GM18861 (cell line): ENCODE data around the gene MTHFSD.

Source experiments
- ATAC-seq: cut with Tn5 transposase; IDR thresholded peaks from one replicate; pipeline ENCODE4 v1.9.1; 2021; ENCODE audit not compliant: unreplicated experiment

MTHFSD gene

DNA sequence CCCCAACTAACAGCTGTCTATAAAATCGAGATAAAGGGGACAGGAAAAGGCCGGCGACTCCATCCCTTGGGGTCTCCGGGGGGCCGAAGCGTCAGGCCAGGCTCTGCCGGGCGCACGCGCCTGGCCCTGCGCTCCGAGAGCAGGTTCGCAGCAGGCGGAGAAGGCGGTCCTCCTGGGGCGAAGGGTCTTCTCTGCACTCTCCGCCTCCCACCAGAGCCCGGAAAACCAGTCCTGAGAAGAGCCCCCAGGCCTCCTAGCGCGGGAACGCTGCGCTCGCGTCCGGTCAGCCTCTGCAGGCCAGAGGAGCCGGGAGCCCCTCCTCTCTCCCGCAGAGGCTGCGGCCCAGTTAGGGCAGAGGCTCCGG, 39.6 kb downstream of the MTHFSD start:
- ATAC-seq = no peak

- ATAC-seq = no peak
Observed at GRCh38 chr16:86514481-86515376, 40.3 kb downstream of the MTHFSD start.

DNA sequence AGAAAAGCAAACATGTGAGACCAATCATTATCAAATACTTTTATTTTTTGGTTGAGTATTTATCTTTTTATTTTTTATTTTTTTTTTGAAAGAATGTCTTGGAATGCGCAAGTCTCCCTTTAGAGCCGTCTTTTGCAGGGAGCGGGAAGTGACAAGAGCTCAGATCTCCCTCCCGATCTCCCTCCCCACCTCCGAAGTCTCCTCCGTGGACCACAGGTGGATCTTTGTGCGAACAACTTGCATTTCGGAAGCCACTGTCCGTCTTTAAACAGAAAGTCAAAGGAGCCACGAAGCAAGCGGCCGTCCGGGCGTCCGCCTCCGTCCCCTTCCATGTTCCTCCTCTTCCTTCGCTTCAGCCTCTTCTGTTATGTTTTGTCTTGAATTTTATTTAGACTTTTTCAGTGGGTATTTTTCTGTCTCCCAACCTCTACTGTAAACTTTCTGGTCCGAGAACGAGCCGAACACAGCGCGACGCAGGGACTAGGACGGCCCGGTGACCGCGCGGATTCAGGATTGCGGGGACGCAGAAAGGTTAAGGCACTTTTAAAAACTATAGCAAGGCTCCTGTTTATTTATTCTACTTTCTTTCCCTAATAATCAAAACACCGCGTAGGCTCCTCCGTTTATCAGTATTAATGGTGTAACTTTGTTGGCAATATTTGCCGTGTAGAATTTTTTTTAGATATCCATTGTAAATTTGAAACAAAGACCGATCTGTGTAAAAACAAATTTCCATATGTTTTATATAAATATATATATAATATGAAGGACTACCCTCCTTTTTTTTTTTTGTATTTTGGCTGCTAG, 41.4 kb downstream of the MTHFSD start:
- no peak for ATAC-seq

DNA sequence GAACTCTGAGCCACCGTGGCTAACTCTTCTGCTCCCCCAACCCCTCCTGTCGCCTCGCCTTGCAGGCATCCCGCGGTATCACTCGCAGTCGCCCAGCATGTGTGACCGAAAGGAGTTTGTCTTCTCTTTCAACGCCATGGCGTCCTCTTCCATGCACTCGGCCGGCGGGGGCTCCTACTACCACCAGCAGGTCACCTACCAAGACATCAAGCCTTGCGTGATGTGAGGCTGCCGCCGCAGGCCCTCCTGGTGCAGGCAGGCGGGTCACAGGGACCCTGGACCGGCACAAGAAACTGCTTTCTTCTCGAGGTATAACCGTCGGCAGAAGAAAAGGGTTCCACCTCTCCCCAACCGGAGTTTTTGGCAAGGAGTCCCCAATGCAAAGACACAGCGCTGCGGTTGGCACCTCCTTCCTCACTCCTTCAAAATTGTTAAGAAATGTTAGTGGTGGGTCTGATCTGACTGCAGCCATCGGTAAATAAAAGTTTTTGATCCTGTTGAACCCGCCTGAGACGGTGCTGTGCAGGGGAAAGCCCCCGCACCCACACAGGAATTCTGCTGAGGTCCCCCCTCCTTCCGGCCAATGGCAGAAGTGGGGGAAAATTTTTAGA, 42.1 kb downstream of the MTHFSD start:
- no peak for ATAC-seq

DNA sequence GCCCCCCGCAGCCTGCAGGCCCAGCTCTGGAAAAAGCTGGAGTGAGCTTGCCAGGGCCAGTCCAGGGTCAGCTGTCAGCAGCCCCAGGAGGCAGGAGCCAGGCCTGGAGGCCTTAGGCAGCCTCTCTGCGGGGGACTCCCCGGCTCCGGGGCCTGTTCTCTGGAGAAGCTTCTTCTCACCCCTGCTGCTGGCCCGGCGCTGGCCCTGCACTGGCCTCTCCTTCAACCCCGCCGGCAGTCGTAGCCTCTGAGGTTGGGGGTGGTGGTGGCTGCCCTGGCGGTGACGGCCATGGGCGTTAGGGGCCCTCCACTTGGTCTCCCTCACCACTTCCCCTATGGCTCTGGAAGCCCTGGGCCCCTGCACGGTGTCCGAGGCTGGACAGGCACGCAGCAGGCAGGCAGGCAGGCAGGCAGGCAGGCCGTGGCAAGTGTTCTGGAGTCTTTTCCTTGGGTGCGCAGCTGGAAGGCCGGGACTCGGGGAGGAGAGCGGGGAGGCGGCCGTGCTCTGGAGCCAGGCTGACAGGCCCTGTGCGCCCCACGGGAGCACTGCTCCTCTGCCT, 42.7 kb downstream of the MTHFSD start:
- ATAC-seq = no peak

DNA sequence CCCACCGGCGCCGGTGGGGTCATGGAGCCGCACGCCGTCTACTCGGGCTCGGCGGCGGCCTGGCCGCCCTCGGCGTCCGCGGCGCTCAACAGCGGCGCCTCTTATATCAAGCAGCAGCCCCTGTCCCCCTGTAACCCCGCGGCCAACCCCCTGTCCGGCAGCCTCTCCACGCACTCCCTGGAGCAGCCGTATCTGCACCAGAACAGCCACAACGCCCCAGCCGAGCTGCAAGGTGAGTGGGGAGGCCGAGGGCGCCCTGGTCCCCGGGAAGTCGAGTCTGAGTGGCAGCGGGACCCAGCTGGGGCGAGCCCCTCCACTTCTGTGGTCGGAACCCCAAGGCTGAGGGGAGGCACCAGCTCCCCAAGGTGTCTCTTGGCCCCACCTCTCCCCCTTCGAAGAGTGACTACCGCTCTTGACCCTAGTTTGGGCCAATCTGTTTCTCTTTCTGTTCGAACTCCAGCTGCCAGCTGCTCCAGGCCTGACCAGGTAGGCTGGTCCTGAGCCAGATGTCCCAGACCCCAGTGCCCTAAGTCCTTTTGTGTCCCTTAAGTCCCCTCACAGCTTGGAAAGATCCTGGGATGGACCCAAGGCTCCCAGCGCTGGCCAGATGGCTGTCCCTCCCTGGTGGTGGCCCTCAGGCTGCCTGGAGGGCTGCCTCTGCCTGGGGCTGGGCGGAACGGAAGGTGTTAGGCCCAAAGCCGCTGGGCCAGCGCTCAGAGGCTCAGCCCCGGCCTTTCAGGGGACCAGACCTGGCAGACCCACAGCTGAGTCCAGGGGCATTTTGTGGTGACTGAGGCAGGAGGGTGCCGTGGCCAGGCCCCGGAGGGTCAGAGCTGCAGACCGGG, 43.5 kb downstream of the MTHFSD start:
- no peak for ATAC-seq

- ATAC-seq = no peak
Observed at GRCh38 chr16:86510465-86511261, 44.4 kb downstream of the MTHFSD start, which contains the start of gene FOXF1. TSS of gene FOXF1 (plus strand) at chr16:86510527. CDS start at chr16:86510570, 43 bp downstream.

DNA sequence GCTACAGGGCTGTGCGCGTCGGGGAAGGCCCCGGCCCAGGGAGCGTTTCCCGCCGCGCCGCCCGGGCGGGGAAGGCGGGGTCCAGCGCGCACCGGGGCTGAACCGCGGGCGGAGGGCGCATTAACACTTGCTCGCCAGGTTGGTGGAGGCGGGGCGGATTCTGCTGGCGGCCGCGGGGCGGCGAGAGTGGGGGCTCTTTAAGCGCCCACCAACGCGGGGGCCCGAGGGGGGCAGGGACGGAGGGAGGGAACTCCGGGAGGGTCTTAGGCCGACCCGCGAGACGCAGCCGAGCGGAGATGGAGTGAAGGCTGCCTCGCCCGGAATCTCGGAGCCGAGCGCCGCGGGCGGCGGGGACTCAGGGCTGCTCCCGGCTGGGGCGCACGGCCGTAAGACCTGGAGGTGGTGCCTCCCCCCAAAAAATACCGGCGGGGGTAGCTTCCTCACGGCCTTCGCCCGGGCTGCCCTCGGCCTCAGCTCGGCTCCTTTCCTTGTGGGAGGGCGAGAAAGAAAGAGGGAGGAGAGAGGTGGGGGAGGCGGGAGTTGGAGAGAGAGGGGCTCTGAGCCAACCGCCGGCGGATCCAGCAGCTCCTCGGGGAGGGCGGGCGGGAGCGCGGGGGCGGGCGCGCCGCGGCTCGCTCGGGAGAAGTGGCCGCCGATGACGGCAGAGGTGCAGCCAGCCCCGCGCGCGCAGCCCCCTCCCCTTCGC, 45.1 kb downstream of the MTHFSD start:
- no peak for ATAC-seq

GRCh38 chr16:86508947-86509758, 45.9 kb downstream of the MTHFSD start:
- no peak for ATAC-seq

DNA sequence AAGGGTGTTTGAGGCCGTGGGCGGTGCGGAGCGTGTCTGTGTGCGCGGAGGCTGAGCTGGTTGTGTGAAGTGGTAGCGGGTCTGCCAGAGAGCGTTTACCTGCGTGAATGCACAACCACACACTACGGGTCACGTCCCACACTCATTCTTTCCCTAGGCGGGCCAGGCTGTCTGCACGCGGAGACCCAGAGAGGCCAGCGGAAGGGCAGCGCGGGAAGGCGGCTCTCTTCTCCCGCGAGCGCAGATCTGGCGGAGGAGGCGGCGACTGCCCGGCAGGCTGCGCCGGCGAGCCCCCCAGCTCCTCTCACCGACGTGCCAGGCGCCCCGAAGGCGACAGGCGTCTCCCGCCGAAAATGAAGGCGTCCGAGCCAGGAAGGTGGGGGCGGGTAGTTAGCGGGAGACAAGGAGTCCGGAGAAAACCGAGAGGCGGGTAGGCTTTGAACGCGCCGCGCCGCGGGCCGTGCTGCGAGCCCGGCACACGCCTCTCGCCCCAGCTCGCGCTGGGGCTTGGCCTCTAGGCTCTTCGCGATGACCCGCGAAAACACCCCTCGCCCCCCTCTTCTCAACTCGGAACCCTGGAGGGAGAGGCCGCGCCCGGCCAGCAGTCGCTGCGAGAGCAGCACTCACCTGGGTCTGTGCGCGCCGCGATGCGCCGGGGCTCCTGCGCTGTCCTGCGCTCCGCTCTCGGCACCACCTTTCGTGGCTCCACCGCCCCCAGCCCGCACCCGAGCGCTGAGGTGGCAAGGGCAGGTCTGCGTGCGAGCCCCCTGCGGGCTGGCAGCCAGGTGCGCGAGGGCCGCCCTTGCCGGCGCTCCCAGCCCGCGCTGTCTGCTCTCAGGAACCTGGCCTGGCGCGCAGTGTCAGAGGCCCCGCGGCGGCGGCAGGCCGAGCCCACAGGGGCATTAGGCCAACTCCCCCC, 46.7 kb downstream of the MTHFSD start:
- ATAC-seq = no peak

DNA sequence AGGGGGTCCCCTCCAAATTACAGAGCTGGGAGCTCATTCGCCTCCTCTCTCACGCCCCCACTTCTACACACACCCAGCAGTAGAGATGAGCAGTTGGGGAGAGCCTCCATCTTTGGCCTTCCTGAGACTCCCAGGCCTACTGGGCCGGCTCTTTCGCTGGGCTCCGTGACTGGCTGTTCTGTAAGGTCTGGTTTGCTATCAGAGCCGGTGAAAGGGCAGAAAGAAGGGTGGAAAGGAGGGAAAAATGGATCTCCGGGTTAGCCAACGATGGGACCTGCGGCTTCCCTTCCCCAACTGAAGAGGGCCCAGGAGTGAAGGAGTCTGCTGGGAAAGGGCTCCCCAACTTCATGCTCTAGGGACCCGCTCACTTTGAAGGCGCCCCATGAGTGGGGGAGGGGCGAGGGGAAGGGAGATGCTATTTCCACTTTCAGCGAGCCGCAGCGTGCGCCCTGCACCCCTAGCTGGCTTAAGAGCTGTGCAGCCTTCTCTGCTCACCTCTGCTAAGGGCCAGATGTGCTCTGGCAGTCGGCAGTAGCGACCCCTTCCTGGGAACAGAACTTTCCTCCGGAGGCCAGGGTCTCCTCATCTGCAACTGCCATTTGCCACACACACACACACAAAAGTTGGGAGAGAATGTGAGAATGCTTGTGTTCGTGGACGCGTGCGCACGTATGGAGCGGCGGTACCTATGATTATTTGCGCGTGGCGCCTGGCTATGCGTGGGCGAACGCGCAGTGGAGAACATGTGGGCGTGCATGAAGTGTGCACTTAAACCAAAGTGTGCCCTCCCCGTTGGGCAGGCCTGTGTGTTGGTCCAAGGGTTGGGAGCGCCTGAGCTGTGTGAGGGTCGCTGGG, 47.6 kb downstream of the MTHFSD start:
- no peak for ATAC-seq

DNA sequence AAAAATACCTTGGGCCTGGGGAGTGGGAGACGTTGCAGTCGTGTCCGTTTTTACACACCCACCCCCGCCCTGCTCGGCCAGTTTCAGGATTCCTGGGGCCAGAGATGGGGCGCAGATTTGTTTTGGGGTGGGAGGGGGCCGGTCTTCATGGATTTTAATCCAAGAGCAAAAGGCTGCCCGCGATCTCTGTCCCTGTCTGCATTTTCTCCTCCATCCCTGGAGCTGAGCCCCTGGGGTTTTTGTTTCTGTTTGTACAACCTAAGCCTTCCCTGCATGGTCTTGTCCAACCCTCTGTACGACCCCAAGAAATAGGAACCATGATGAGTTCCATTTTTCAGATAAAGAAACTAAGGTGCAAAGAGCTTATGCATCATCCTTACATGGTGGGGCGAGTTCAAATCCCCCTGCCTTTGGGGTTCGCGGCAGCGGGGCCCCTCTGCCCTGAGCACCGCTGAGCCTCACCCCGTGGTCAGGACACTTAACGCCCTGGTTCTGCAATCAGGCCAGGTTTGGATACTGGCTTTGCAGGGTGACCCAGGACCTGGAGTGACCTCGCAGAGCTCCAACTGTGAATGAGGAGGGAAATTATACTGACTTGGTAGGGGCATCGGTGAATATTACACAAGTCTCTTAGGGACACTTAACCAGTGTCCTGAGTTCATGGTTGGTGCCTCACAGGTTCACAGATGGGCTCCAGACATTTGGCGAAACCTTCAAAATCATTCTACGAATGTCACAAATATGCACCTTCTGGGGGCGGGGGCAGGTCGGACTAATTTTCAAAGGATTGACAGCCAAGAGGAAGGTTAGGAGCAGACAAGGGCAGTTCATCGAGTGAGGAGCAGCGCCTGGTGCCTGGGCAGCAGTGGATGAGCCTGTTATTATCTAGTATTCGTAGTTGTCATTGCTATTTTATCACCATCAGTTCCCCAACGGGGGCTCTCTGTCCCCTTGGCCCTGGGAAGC, 48.9 kb downstream of the MTHFSD start:
- ATAC-seq = no peak

DNA sequence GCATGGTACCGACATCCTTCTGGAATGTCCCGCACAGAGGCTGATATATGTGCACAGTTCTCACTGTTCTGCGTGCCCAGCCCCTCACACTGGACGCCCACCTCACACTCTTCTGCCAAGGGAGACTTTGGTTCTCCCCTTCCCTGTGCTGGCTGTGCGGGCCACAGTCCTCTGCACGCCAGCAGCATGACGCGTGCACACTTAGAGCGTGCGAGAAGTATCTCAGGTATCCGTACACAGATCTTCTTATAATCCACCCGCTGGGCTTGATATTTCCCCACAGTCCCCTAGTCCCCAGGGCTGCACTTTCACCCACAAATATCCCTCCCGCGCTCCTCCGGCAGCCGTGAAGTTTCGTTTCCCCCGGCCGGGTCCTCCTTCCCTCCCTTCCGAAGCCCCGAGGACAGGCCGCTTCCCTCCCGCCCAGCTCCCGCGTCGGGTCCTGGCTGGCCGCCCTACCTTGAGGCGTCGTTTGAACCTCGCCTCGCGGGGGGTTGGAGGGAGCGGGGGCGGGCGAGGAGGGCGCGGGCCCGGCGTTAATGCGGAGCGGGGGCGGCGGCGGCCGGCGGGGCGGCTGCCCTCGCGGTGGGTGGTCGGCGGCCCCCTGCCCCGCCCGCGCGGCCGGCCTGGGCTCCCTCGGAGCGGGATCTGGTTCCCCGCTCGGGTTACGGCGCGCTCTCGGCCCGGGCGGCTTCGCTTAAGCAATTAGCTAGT, 49.7 kb downstream of the MTHFSD start:
- ATAC-seq = no peak
